GM21529 (cell line): ENCODE data around the gene ZNF618.

ENCODE experiments used
- ATAC-seq: cut with Tn5 transposase; IDR thresholded peaks from one replicate; pipeline ENCODE4 v1.9.1; 2021; ENCODE audit not compliant: unreplicated experiment

ZNF618 gene

DNA sequence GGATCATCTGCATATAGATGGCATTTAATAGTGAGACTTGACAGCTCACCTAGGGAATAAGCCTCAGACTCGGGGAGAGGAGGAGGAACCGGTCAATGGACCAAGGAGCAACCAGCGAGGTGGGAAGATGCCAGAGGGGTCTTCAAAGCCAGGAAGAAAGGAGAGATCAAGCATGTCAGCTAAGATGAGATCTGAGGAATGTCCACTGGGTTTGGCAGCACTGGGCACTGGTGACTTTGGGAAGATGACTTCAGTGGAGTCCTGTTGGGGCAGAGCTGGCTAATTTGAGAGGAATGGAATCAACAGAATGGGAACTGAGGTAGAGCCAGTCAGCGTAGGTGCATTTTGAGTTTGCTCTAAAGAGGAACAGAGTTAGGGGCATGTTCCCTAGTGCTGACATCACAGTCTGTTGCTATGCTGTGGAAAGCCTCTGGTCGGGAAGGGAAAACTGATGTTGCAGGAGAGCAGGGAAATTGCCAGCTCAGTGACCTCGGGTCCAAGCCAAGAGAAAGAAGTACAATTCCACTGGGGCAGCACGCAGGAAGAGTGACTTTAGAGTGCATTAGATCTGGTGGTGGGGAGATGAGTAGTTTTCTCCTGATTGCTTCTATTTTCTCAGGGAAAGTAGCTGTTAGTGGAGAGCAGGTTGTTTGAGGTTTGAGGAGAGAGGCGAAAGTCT, 56.9 kb downstream of the ZNF618 start:
- ATAC-seq = no peak

DNA sequence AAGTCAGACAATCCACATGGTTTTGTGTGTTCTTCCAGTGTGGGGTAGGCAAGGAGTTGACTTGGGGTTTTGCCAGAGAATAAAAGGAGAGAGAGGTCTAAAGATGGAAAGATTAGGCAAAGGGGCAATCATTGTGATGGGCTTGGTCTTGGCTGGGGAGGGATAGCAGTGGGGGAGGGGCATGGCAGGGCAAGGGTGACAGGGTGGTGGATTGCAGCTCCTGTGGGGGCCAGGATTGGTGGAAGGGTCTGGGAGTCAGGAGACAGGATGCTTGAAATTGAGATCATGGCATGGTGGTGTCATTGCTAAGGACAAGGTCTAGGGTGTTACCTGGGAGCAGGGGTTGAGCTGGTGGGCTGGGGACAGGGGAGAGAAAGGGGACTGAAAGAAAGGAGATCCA, 57.6 kb downstream of the ZNF618 start:
- no peak for ATAC-seq

DNA sequence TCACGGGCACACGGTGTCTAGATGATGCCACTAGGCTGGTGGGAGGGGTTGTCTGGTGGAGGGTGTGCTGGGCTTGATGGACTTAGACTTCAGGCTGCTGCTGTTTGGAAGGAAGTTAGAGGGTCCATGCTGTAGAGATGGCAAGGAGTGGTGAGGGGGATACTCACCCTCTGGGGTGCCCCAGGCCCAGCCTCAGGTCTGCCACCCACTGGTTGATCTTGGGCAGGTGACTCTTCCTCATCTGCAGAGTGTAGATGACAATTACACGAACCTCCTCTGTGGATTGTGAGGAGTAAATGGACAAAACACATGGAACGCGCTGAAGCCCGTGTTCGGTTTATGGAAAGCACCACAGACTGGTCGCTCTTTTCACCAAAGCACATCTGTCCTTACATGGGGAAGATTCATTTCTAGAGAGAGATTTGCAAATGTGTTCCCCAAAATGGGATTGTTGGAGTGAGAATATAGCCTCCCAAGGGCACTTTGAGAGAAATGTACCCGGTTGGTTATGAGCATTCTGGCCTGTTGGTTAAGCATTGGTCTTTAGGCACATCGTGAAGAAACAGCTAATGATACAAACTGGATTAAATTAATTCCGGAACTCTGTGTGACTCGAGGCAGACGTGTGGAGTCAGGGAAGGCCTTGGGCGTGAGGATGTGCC, 58.2 kb downstream of the ZNF618 start:
- ATAC-seq = no peak

DNA sequence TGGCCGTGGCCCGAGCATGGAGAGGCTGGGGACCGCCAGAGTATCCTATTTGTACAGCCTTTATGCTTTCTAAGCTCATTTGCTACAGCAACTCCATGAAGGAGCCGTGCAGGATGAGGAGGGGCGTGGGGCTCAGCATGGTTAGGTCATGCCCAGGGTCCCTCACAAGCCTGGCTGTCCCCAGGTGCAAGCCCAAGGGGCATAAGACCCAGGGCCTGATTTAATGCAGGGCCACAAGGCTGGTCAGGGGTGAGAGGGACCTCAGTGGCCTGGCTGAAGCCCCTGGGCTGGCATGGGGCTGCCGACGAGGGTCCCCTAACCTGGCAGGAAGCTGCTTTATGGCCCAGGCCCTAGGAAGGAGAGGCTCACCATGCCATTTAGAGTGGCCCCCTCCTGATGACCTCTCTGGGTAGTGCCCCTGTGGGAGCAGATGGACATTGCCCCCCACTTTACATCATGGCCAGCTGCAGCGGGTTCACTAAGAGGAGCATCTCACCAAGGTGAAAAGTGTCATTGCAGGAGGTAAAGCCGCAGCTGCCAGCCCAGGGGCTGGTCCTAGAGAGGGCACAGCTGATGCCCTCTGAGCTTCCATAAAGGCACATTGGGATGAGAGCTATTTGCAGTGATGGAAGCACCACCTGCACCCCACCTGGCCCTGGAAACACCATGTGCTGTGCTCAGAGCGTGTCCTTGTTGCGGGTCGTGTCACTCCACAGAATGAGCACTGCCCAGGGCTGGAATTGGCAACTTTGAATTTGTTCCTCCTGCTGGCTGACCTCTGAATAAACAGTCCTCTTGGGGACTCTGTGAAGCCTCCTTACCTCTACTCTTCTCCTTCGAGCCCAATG, 58.9 kb downstream of the ZNF618 start:
- no peak for ATAC-seq

DNA sequence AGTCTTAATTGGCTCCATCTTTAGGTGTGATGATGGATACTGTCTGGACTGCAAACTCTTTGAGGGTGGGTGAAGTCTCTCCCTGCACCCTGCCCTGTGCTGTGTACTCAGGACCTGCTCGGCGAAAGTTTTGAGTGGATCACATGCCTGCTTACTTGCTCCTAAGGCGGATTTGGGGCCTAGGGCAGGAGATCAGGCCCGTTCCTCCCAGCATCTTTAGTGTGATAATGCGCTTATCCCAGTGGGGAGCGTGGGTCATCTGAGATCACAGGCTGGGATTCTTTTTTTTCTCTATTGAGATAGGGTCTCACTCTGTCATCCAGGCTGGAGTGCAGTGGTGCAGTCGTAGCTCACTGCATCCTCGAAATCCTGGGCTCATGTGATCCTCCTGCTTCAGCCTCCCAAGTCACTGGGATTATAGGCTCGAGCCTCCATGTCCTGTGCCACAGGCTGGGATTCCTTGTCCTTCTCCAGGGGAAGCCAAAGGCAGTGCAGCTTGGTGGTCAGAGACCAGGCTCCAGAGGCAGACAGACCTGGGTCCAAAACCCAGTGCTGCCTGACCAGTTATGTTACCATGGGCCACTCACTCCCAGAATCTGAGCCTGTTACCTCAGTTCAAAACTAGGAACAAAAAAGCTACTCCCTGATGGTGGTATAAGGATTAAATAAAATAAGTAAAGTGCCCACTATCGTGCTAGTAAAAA, 59.7 kb downstream of the ZNF618 start:
- ATAC-seq = no peak

DNA sequence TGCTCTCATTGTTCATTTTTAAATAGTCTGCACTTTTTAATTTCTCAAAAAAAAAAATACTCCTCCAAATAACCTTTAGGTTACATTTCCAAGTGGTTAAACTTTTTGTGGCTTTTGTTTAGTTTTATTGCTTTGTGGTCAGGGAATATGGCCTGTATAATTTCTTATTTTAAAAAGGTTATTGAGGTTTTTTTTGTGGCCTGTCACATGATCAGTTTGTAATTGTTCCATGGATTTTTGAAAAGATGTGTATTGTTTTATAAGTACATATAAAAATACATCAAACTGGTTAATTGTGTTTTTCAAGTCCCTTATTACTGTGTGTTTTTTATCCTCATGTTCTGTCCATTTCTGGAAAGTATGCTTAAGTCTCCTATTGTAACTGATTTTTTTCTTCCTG, 64.0 kb downstream of the ZNF618 start:
- ATAC-seq = no peak

DNA sequence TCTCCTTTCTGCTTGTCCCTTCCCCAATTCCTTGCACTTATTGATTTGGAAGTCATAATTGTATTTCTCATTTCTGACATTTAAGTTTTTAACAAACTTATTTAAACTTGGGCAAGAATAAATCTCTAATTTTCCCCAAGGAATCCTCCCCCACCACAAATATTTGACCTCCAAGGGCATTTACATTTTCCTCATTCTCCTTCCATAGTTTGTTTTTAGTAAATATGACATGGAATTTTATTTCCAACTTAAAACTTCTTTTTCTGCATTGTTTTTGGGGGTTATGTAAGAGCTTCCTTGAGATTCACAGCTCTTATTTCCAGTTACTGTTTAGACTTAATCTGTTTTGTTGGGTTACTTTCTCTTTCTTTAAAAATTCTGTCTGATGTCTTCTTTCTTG, 64.9 kb downstream of the ZNF618 start:
- ATAC-seq = no peak

DNA sequence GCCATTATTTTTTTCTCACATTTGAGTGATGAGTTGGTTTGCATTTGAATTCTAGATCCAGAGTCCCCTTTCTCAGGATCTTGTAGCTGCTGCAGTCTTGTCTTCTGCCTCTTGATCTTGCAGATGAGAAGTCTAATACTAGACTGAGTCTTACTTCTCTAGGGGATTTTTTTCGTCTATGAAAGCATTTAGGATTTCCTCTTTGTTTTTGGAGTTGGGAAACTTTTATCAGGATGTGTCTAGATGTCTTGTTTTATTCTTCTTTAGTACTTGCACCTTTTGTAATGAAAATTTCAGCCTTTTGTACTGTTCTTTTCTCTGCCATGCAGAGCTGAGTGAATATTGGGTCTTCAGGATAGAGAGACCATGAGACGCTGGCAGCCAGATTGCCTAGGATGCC, 65.4 kb downstream of the ZNF618 start:
- ATAC-seq = no peak

DNA sequence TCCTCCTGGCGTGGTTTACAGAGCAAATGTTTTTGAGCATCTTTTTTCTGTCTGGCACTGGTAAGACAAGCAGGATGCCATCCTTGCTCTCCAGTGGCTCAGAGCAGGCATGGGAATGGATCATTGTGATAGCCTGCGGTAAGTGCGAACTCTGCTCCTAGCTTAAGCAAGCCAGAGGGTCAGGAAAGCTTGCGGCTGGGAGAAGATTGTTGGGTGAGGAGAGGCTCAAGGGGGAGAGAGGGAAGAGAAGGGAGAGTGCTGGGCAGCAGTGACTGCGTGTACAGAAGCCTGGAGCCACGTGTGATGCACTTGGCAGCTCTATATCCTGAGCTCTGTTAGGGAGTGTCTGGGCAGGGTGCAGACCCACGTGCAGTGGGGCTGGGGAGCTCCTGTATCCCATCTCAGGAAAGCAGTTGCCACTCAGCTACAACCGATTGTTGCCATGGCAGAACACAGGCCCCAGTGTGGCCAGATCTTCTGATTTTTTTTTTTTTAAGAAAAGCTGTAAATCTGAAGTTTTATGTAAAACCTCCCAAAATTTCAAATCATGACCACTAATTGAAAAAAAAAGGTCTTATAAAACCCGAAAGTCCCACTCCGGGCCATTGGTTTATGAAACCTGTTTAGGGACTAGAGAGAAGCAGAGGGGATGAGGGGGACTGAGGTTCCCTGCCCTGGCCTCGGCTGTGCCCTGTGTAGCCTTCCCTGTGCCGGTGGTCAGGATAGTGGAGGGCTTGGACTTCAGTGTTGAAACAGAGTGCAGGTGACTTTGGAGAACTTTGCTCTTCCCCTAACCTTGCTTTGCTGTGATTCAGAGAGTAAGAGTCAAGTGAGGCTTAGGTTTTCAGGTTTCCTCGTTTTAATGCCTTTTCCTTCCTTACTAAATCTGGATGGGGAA, 67.3 kb downstream of the ZNF618 start:
- no peak for ATAC-seq

DNA sequence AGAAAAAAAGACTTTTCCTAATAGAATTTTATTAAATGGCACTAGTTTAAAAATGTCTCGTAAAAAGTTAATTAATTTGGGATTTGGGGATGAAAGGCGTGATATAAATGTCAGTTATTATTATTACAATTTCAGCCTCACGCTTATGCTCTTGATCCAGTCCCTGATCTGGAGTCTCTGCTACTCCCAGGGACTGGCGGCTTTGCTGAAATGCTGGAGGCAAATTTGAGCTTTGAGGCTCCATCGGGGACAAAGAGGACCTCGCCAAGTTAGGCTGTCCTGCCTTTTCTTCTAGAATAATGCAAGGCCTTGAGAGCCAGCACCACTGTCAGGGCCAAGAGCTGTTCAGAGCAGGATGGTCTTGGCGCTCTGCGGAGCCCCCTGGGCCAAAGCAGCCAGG, 69.7 kb downstream of the ZNF618 start:
- ATAC-seq = no peak

DNA sequence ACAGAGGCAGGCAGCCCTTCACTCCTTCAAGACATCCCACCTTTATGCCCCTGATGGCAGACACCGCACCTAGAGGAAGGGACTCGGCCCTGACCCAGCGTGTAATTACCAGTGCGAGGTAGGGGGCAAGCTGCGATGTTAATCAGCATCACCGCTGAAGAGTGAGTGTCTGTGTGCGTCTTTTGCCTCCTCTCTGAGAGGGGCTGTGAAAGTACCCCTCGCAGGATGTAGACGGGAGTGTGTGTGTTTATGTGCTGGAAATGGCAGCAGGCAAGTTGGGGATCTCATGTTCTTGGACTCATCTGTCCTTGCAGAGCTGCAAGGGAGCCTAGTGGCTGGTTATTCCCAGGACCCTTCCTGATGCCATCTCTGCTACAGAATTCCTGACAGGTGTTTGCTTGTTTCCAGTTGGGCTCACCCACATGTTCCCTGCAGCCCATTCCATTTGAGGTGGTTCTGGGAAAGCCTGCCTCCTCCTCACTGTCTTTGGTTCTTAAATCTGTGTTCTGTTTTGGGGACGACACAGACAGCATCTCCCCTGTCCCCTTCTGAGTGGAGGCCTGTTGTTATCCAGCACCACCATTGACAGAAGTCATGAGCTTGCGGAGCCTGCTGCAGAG, 70.5 kb downstream of the ZNF618 start:
- no peak for ATAC-seq

DNA sequence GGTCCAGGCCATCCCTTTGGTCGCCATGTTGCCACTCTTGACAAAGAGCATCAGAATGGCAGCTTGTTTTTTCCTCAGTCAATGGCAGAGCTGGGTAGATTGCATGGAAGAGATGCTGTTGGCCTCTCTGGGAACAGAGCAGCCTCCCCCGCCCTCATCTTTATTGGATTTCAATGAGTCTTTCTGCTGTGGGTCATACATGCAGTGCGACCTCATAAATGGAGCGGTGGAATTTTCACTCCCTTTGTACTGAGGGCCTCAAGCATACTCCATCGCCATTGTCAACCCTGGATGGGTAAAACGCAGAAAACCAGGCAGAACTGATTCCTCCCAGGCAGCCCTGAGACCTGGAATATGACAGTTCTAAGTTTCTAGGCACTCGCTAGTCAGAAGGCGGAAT, 71.8 kb downstream of the ZNF618 start:
- no peak for ATAC-seq

DNA sequence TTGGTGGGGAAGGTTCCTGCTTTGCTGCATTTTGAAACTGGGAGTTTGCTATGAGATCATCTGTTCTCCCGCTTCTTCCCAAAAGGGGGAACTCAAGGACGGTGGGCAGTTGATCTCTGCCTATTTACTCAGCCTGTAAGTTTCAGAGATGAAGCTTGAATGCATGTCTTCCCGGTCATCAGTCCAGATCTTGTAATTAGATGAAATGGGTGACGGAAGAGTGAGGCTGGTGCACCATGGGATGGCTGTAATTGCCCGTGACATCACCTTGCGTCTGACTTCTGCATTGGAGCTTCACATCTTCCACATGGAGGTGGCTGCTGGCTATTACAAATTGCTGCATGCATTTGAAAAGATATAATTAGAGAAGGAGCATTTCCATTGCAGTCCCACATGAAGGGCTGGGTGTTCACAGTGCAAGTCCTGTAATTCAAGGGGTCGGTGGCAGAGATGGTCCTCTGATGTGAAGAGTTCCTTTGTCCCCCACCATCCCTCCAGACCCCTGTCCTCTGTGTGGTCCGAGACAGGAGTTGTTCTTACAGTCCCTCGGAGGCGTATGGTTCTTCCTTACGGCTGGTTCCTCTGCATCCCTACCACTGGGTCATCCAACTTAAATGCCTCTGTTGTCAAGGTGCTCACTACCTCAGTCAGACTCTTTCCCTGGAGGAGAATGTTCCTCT, 72.9 kb downstream of the ZNF618 start:
- ATAC-seq = no peak

DNA sequence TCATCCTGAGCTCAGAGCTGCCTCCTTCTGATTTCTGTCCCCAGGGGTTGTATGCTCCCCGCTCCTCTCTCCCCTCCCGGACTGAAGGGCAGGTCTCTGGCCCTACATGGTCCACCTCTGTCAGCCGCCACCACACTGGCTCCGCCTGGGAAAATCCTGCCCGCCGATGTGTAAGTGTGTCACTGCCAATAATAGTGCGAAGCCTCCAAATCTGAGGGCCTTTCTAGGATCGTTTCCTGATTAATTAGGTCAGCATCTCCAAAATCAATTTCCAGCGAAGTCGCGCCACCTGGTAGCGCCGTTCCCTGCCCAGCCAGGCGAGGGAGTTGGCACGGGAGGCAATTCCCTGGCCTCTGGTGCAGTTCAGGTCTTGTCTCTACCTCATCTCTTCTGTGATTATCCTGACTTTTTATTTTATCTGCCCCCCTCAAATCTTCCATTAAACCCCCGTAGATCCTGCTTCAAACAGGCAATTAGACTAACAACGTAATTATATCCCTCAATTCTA, 73.5 kb downstream of the ZNF618 start:
- no peak for ATAC-seq

DNA sequence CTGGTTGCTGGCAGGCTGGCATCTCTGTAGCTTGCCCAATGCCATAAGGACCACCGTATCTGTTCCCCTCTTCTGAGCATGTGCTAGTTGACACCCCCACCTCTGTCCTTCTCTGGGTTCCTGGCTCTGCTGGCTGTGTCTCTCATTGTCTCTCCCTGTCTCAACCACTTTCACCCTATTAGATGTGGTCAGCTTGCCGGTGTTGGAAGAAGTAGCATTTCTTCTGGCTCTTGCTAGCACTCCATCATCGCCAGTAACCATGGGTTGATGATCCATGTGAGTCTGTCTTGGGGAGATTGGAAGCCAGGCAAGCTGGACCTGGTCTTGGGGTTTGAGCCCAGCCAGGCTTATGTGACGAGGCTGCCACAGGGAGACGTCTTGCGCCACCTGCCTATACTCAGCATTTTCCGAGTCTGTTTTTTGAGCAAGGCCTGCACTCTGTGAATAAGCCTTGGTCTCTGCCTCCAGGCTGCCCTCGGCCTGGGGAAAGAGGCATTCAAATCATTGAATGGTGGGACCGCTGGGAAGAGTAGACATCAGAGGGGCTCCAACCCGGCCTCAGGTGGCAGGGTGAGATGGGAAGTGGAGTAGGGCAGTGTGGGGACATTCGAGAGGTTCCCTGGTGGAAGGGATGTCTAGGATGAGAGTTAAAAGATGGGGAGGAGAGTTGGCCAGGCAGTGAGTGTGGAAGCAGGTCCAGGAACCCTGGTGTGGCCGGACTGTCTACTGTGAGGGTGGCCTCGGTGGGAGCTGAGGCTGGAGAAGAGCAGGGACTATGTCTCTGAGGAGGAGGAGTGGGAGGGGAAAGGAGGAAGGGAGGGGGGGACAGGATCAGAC, 74.3 kb downstream of the ZNF618 start:
- ATAC-seq = no peak

DNA sequence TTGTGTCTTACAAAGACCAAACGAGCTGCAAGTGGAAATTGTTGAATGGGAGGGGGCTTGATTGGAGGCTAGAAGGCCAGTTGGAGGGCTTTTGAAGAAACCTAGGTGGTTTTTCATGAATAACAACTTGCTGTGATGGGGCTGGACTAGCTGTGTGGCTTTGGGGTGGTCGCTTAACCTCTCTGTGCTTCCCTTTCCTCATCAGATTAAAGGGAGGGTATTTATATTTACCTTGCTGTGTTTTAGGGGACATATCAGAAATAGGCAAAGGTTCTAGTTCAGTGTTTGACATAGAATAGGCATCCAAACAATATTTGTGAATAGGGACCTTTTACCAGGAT, 74.9 kb downstream of the ZNF618 start:
- ATAC-seq = no peak

DNA sequence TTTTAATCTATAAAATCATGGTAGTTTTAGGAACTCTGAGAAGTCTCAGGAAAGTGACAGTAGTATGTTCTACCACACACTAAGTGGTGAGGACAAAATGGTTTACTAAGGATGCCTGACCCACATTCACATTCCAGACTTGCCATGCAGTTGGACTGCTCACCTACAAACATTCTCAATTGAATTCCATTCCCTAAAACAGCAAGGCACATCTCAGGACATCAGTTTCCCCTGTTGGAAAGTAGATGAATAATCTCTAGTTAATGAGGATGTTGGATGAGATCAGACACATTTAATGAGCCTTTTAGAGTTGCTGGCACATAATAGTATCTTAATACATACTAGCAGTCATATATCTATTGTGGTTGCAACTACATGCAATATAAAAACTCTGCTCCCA, 76.6 kb downstream of the ZNF618 start:
- ATAC-seq = no peak

DNA sequence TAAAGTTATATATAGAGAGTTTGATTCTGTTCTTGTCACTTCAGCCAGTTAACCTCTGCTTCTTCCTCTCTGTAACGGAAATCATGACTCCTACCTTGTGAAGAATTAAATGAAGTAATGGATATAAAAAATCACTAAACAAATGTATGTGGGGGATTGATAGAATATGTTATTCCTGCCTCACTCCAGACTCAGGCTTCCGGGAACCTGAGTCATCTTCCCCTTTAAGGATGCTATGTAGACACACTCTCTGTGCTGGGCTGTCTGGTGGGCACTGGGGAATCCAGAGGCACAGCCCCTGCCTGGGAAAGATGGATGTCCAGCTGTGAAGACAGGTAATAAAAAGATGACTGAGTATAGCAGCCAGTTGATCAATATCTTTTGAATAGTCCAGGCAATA, 77.4 kb downstream of the ZNF618 start:
- ATAC-seq = no peak

DNA sequence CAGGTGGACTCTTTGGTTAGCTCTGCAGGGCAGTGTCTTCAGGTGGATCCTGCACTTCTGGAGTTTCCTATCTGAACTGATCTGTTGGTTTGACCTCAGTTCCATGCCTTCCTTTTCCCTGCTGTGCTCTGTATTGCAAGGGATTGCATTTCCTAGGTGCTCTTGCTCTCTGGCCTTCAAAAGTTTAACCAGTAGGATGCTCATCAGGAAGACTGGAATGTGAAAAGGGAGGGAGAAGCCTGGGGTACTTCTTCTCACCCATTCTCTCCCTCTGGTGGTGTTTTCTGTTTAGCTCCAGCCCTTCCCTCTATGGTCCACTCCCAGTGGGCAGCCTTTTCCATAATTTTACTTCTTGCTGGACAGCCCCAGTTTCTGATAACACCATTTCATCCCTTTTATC, 78.5 kb downstream of the ZNF618 start:
- no peak for ATAC-seq
